GM12864 (cell line): Measurements from ENCODE around the gene HOXB3.

Experiments
- DNase-seq: peaks from one replicate; pipeline ENCODE4 v3.0.0-alpha.2; 2011; ENCODE audit warnings: low read depth
- H3K4me3 ChIP-seq: 2 replicates; pipeline ENCODE4 v1.5.1; 2011; ENCODE audit warnings: mild to moderate bottlenecking, low read depth, low read length, control low read depth
- TF ChIP-seq, protein P1 (sequence below): IDR thresholded peaks from 2 replicates; pipeline ENCODE4 v1.5.1; 2011; ENCODE audit warnings: low read depth, mild to moderate bottlenecking, moderate library complexity, low read length, control low read depth, inconsistent platforms; ENCODE audit errors: missing control alignments

The HOXB3 gene

DNA sequence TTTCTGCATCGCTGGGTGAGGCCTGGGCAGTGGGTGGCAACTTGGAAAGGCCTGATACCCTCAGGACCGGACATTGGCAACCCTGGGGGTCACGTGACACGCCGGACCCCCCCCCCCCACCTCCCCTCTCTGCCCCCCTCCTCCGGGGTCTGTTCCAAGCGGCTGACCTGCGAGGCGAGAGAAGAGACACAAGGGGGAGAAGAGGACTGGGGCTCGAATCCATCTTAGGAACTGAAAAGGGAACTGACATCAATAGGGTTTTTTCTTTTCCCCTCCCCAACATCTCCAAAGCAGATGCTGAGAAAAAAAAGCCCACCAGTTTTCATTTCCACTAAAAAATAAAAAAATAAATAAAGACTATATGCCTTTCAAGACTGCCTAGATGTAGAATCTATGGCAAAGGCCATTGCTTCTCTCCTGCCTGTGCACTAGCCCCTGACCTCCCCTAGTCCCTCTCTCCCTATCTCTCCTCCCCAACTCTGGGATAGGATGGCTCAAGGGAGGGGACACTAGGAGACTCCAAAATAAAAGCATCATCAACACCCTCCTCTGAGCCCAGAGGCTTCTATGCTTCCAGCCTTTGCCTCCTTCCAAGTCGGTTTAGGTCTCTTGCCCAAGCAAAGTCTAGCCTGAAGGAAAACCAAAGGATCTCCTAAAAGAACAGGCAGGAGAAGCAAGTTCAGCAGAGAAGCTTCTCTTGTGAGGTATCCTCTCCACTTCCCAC is 37.4 kb downstream of the HOXB3 start:
- TF ChIP-seq, protein P1, sequence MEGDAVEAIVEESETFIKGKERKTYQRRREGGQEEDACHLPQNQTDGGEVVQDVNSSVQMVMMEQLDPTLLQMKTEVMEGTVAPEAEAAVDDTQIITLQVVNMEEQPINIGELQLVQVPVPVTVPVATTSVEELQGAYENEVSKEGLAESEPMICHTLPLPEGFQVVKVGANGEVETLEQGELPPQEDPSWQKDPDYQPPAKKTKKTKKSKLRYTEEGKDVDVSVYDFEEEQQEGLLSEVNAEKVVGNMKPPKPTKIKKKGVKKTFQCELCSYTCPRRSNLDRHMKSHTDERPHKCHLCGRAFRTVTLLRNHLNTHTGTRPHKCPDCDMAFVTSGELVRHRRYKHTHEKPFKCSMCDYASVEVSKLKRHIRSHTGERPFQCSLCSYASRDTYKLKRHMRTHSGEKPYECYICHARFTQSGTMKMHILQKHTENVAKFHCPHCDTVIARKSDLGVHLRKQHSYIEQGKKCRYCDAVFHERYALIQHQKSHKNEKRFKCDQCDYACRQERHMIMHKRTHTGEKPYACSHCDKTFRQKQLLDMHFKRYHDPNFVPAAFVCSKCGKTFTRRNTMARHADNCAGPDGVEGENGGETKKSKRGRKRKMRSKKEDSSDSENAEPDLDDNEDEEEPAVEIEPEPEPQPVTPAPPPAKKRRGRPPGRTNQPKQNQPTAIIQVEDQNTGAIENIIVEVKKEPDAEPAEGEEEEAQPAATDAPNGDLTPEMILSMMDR = no peak
- DNase-seq = no peak
- no peak overlapping the region for H3K4me3 ChIP-seq

DNA sequence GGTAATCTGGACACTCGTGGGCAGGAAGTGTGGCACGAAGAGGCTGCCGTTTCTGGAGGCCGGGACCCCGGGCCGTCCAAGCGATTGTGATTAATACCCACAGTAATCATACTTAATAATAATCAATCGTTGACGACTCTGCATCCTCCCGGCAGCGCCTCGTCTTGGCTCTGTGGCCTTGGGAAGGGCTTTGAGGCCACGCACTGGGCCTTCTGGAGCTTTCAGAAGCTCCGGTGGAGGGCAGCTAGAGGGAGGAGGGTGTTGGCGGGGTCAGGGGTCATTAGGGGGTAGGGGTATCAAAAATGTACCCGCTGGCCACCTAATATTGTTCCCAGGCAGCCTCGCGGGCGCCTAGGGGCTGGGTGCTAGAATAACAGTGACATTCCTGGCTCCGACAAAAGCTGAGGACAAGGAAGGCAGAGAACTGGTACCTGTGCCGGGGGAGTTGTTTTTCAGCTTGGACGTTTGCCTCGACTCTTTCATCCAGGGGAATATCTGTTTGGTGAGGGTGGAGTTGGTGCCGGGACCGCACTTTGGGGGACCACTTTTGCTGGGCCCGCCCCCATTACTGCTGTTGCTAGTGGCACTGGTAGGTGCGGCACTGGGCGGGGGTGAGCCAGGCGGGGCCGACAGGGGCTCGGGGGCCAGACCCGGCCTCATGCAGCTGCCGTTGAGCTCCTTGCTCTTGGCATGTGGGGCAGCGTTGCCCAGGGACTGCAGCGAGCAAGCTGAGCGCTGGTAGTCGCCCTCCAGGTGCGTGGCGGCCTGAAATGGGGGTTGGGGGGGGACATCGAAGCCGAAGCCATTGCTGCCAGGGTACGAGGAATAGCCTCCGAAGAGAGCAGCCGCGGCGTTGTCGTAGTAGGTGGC is 38.2 kb downstream of the HOXB3 start:
- TF ChIP-seq, protein P1 = no peak
- DNase-seq = no peak
- H3K4me3 ChIP-seq = no peak overlapping the region

- TF ChIP-seq, protein P1 = no peak
- no peak overlapping the region for H3K4me3 ChIP-seq
- DNase-seq = no peak
Observed at GRCh38 chr17:48551214-48551555, 38.9 kb downstream of the HOXB3 start.

DNA sequence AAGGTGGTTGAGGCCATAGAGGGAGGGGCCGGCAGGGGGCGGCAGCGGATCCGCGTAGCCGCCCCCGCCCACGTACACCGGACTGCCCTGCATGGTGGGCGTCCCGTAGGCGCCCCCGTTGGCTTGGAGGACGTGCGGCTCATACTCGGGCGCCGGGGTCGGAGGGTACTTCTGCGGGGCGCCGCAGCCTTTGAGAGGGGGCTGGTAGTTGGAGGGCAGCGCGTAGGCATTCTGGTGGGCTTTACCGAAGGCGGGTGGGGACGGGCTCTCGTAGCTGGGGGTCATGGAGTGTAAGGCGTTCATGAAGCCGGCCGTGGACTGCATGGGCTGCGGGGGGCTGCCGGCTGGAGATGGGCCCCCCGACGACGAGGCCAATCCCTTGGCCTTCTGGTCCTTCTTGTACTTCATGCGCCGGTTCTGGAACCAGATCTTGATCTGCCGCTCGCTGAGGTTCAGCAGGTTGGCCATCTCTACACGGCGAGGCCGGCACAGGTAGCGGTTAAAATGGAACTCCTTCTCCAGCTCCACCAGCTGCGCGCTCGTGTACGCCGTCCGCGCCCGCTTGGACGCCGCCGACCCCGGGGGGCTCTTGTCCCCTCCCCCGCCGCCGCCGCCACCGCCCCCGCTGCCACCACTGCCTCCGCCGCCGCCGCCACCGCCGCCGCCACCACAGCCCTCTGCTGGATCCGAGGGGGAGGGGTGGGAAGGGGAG is 39.4 kb downstream of the HOXB3 start:
- TF ChIP-seq, protein P1 = no peak
- no peak overlapping the region for H3K4me3 ChIP-seq
- DNase-seq = no peak

- TF ChIP-seq, protein P1 = no peak
- H3K4me3 ChIP-seq = no peak overlapping the region
- no peak for DNase-seq
Observed at GRCh38 chr17:48549914-48550501, 40.0 kb downstream of the HOXB3 start.

- TF ChIP-seq, protein P1 = no peak
- no peak for DNase-seq
- no peak overlapping the region for H3K4me3 ChIP-seq
Observed at GRCh38 chr17:48549281-48549630, 40.8 kb downstream of the HOXB3 start.
